GM12878 (cell line): ENCODE measurements around the gene NUDT14. TPM values are rescaled to one million over a fixed set of nuclear protein-coding genes. Genes with fewer than 3 reads are reported as not detected.

Experiments
- ATAC-seq: fragments of 200-7000 bp; cut with Tn5 transposase; 3 replicates; pipeline ENCODE4 v1.9.1; 2020; ENCODE audit warnings: mild to moderate bottlenecking, moderate library complexity
- BruUV-seq: library from RNA; stranded (reverse); fragments of 400-500 nt; replicated peaks from 2 replicates; lab custom pipeline; 2021; lab: Mats Ljungman, UMichigan
- CTCF ChIA-PET: fragments of 300-600 bp; sonication (Branson Sonifier 250); formaldehyde crosslinking; extraction: SDS; loops from one replicate; lab custom pipeline; 2021; ENCODE audit warnings: inconsistent platforms; lab: Yijun Ruan, JAX
- POLR2A ChIA-PET: fragments of 350-600 bp; formaldehyde crosslinking; extraction: SDS; loops from one replicate; lab custom pipeline; 2021; ENCODE audit warnings: inconsistent platforms; lab: Charles Lee
- RAD21 ChIA-PET: fragments of 300-600 bp; sonication (Branson Sonifier 250); formaldehyde crosslinking; loops from one replicate; lab custom pipeline; 2023; ENCODE audit warnings: antibody characterized with exemption; ENCODE audit not compliant: unreplicated experiment; lab: Charles Lee
- SMC1A ChIA-PET: fragments of 300-600 bp; sonication (Branson Sonifier 250); formaldehyde crosslinking; loops from one replicate; lab custom pipeline; 2023; ENCODE audit not compliant: unreplicated experiment, uncharacterized antibody; lab: Charles Lee
- DNase-seq: peaks from one replicate; pipeline ENCODE4 v3.0.0-alpha.2; 2011; ENCODE audit warnings: low read depth, low spot score
- FAIRE-seq: peaks from 3 replicates; lab custom pipeline; 2011; peaks lifted over from hg19 to GRCh38; lab: Jason Lieb, UNC
- H2AFZ ChIP-seq: 2 replicates; pipeline ENCODE4 v1.6.0; 2011; ENCODE audit warnings: low read depth, low read length, control low read depth; ENCODE audit not compliant: control insufficient read depth
- H3K27ac ChIP-seq: 2 replicates; pipeline ENCODE4 v1.5.1; 2011; ENCODE audit warnings: control low read depth; ENCODE audit not compliant: control insufficient read depth, insufficient read depth
- H3K27me3 ChIP-seq, 2 experiments: replicated peaks in 1 of 2; 2 replicates each; pipeline versions ENCODE4 v1.6.0 to v1.6.1; 2011; ENCODE audit warnings: low read length in 1 of 2; ENCODE audit not compliant: control insufficient read depth in 2 of 2, insufficient read depth in 2 of 2
- H3K36me3 ChIP-seq, 2 experiments: 2 replicates each; pipeline ENCODE4 v1.5.1; 2011; ENCODE audit warnings: low read length in 1 of 2; ENCODE audit not compliant: control insufficient read depth in 2 of 2, insufficient read depth in 2 of 2
- H3K4me1 ChIP-seq: 2 replicates; pipeline ENCODE4 v1.6.1; 2011; ENCODE audit warnings: mild to moderate bottlenecking, low read length, moderate library complexity, mixed read lengths; ENCODE audit not compliant: control insufficient read depth, insufficient read depth
- H3K4me2 ChIP-seq: 2 replicates; pipeline ENCODE4 v1.6.0; 2011; ENCODE audit warnings: control low read depth; ENCODE audit not compliant: control insufficient read depth, insufficient read depth
- H3K4me3 ChIP-seq: fragments of 200-600 bp; sonication (generic); 2 replicates; pipeline ENCODE4 v1.5.1; 2016
- H3K79me2 ChIP-seq: 2 replicates; pipeline ENCODE4 v1.6.0; 2011; ENCODE audit warnings: low read length; ENCODE audit not compliant: control insufficient read depth, insufficient read depth
- H3K9ac ChIP-seq: 2 replicates; pipeline ENCODE4 v1.8.0; 2011; ENCODE audit warnings: low read length, control low read depth, mixed read lengths; ENCODE audit not compliant: control insufficient read depth, insufficient read depth
- H3K9me3 ChIP-seq: replicated peaks from 3 replicates; pipeline ENCODE4 v1.5.1; 2011; ENCODE audit warnings: mild to moderate bottlenecking, low read length; ENCODE audit not compliant: control insufficient read depth, insufficient read depth
- H4K20me1 ChIP-seq: 2 replicates; pipeline ENCODE4 v1.6.0; 2011; ENCODE audit not compliant: control insufficient read depth, insufficient read depth
- CHD4 ChIP-seq: fragments of 200-600 bp; sonication (generic); IDR thresholded peaks from 2 replicates; pipeline ENCODE4 v1.6.1; 2016; ENCODE audit warnings: mild to moderate bottlenecking
- ESRRA ChIP-seq: IDR thresholded peaks from 2 replicates; pipeline ENCODE4 v1.6.1; 2012; ENCODE audit warnings: mild to moderate bottlenecking, low read length, improper control_type of control experiment
- FOXM1 ChIP-seq: IDR thresholded peaks from 2 replicates; pipeline ENCODE4 v1.6.1; 2012; ENCODE audit warnings: low read depth, mild to moderate bottlenecking, inconsistent platforms, low read length, moderate library complexity
- MAX ChIP-seq: IDR thresholded peaks from 2 replicates; pipeline ENCODE4 v1.6.1; 2012; ENCODE audit warnings: low read depth, low read length, improper control_type of control experiment
- NKRF ChIP-seq: fragments of 450-650 bp; conservative IDR thresholded peaks from 2 replicates; pipeline ENCODE4 v1.6.1; 2017; ENCODE audit warnings: mild to moderate bottlenecking, moderate library complexity
- NR2C1 ChIP-seq: fragments of 450-650 bp; IDR thresholded peaks from 2 replicates; pipeline ENCODE4 v1.6.1; 2017; ENCODE audit warnings: antibody characterized with exemption, mild to moderate bottlenecking, moderate library complexity
- PML ChIP-seq: IDR thresholded peaks from 2 replicates; pipeline ENCODE4 v1.6.1; 2012; ENCODE audit warnings: low read length, inconsistent platforms
- POLR2A ChIP-seq: IDR thresholded peaks from 2 replicates; pipeline ENCODE4 v1.6.1; 2011; ENCODE audit warnings: low read depth, mild to moderate bottlenecking, low read length
- RELA ChIP-seq: fragments of 450-650 bp; IDR thresholded peaks from 2 replicates; pipeline ENCODE4 v1.8.0; 2014; ENCODE audit warnings: borderline replicate concordance; ENCODE audit not compliant: partially characterized antibody
- SMC3 ChIP-seq: IDR thresholded peaks from 2 replicates; pipeline ENCODE4 v1.6.1; 2011; ENCODE audit warnings: low read length, improper control_type of control experiment, borderline replicate concordance
- SP1 ChIP-seq: IDR thresholded peaks from one replicate; pipeline ENCODE4 v1.6.1; 2011; ENCODE audit warnings: low read depth, low read length
- SREBF1 ChIP-seq: IDR thresholded peaks from 2 replicates; pipeline ENCODE4 v1.6.1; 2012; ENCODE audit warnings: mild to moderate bottlenecking, low read length
- ZNF592 ChIP-seq: fragments of 450-650 bp; IDR thresholded peaks from 2 replicates; pipeline ENCODE4 v1.6.1; 2017; ENCODE audit warnings: mild to moderate bottlenecking, moderate library complexity
- ZZZ3 ChIP-seq: IDR thresholded peaks from 2 replicates; pipeline ENCODE4 v1.6.1; 2011; ENCODE audit warnings: low read depth; ENCODE audit not compliant: control insufficient read depth, insufficient read length
- WGBS: methylation state at CpG from one replicate; pipeline ENCODE4 v1.1.6; 2016; ENCODE audit warnings: low lambda C conversion rate; ENCODE audit not compliant: insufficient replicate concordance, insufficient coverage; ENCODE audit errors: missing lambda C conversion rate; 5-methylcytosine and 5-hydroxymethylcytosine counted together
- in situ Hi-C: fragments of 300-500 bp; cut with MboI; formaldehyde crosslinking; loops from 9 replicates; pipeline ENCODE4 v1.14.3; 2018; ENCODE audit warnings: mixed read lengths
- intact Hi-C: fragments of 100-400 bp; cut with micrococcal nuclease; formaldehyde crosslinking; loops from one replicate; pipeline ENCODE4 v1.14.2; 2022; ENCODE audit not compliant: unreplicated experiment
- polyA plus RNA-seq, 11 experiments: library from polyadenylated mRNA; depleted of rRNA in 4 of 11; unstranded in 6 of 11; stranded (reverse) in 5 of 11; fragments of >200 nt; fragmentation: Nextera tagmentation in 4 of 11; fragmentation: Illumina TruSeq in 1 of 11; extraction: Ambion mirVana in 4 of 11; extraction: Trizol in 1 of 11; gene quantifications; 1 replicate in 1 of 11; 2 replicates in 10 of 11; pipeline versions ENCODE4 v1.2.1 to v1.2.3, GENCODE V29; 2011 to 2016; ENCODE audit warnings: inconsistent platforms in 2 of 11, missing spikeins in 2 of 11, low read depth in 1 of 11
- total RNA-seq, 4 experiments: library from RNA; depleted of rRNA in 3 of 4; stranded (reverse); fragments of >200 nt in 3 of 4; fragmentation: Illumina TruSeq in 1 of 4; extraction: Trizol in 1 of 4; gene quantifications; 2 replicates each; pipeline versions ENCODE4 v1.2.1 to v1.2.3, GENCODE V29; 2013 to 2021
- TF ChIP-seq, protein P1 (sequence below): fragments of 450-650 bp; IDR thresholded peaks from 2 replicates; pipeline ENCODE4 v1.6.1; 2017; ENCODE audit warnings: mild to moderate bottlenecking, low read depth, inconsistent platforms; ENCODE audit not compliant: poor library complexity, severe bottlenecking
- TF ChIP-seq, protein P2 (sequence below): fragments of 450-650 bp; IDR thresholded peaks from 2 replicates; pipeline ENCODE4 v1.6.1; 2017; ENCODE audit warnings: borderline replicate concordance

NUDT14 gene
- total and polyA plus RNA-seq, 10 of the 15 experiments (the other 5 are each of a cell fraction or from before 2014, with no cell fraction given) = 0.62 to 6.8 (median 4.3) TPM; not detected in 1

DNA sequence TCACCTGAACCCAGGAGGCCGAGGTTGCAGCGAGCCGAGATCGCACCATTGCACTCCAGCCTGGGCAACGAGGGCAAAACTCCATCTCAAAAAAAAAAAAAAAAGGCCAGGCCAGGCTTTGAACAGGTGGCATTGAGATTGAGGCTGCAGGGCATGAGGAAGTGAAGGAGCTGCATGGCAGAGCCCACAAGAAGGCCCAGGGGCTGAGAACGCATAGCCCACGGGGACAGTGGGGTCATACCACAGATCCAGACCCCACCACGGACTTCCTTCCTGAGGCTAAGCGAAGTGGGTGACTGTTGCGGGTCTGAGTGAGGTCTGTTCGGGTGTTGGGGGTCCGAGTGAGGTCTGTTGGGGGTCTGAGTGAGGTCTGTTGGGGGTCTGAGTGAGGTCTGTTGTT is 20.3 kb downstream of the NUDT14 start:
- Histone ChIP-seq H4K20me1 (0 out of 2 replicates have a peak, but pooled peaks cover 2% of the 10 kb centered on the region), H3K27me3 (no peaks in the 10 kb centered on the region), H3K4me1 (no peaks in the 10 kb centered on the region), H3K79me2 (no peaks in the 10 kb centered on the region), H3K9me3 (no peaks in the 10 kb centered on the region), H3K4me2 (no peak overlapping the region), H3K36me3 (no peaks in the 10 kb centered on the region), H3K9ac (no peak overlapping the region), H2AFZ (no peak overlapping the region), H3K27ac (no peak overlapping the region), H3K4me3 (no peak overlapping the region)
- CTCF ChIA-PET = no interaction called here
- RAD21 ChIA-PET = no interaction called here
- FAIRE-seq (no peak), ATAC-seq (no peak), DNase-seq (no peak)
- POLR2A ChIA-PET = no interaction called here
- SMC1A ChIA-PET = no interaction called here
- intact Hi-C loops = loop anchor here (10.0 kb wide), 1 partner anchor 66 kb away; no protein-coding TSS in a partner anchor
- BruUV-seq = no TSS peak
- WGBS = 9% methylated on average over 11 of the region's 12 CpGs
- in situ Hi-C loops = no loop called here
- TF ChIP-seq MAX (no peak), ZNF592 (no peak), CHD4 (no peak), POLR2A (no peak), SP1 (no peak), SREBF1 (no peak), NKRF (no peak), SMC3 (no peak), RELA (no peak), ESRRA (no peak), FOXM1 (no peak), NR2C1 (no peak), PML (no peak), ZZZ3 (no peak)
- TF ChIP-seq, protein P1, sequence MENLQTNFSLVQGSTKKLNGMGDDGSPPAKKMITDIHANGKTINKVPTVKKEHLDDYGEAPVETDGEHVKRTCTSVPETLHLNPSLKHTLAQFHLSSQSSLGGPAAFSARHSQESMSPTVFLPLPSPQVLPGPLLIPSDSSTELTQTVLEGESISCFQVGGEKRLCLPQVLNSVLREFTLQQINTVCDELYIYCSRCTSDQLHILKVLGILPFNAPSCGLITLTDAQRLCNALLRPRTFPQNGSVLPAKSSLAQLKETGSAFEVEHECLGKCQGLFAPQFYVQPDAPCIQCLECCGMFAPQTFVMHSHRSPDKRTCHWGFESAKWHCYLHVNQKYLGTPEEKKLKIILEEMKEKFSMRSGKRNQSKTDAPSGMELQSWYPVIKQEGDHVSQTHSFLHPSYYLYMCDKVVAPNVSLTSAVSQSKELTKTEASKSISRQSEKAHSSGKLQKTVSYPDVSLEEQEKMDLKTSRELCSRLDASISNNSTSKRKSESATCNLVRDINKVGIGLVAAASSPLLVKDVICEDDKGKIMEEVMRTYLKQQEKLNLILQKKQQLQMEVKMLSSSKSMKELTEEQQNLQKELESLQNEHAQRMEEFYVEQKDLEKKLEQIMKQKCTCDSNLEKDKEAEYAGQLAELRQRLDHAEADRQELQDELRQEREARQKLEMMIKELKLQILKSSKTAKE = no peak
- TF ChIP-seq, protein P2, sequence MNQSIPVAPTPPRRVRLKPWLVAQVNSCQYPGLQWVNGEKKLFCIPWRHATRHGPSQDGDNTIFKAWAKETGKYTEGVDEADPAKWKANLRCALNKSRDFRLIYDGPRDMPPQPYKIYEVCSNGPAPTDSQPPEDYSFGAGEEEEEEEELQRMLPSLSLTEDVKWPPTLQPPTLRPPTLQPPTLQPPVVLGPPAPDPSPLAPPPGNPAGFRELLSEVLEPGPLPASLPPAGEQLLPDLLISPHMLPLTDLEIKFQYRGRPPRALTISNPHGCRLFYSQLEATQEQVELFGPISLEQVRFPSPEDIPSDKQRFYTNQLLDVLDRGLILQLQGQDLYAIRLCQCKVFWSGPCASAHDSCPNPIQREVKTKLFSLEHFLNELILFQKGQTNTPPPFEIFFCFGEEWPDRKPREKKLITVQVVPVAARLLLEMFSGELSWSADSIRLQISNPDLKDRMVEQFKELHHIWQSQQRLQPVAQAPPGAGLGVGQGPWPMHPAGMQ = no peak
